GM12892 (cell line): ENCODE results near the gene COLEC12.

Experiments used
- POLR2A ChIP-seq: IDR thresholded peaks from 2 replicates; pipeline ENCODE4 v1.6.1; 2011; ENCODE audit warnings: low read depth, low read length, control low read depth
- POLR2AphosphoS5 ChIP-seq: IDR thresholded peaks from 2 replicates; pipeline ENCODE4 v1.6.1; 2011; ENCODE audit warnings: low read depth, low read length, control low read depth

- TF ChIP-seq POLR2AphosphoS5 (no peak), POLR2A (no peak)
Observed at GRCh38 chr18:384897-385296, 115.6 kb downstream of the COLEC12 start.
